Embryonic facial prominence (tissue), 1 donor: Measurements from ENCODE around the gene TCP11X2.
"Not testable (repeated sequence)": the region's sequence is repeated elsewhere in the genome, so short reads cannot be mapped to it uniquely, and the experiment has no call there.

Source experiments
- DNase-seq: peaks from one replicate; pipeline ENCODE4 v3.0.0-alpha.2; 2016; ENCODE audit errors: extremely low spot score

The TCP11X2 gene

DNA sequence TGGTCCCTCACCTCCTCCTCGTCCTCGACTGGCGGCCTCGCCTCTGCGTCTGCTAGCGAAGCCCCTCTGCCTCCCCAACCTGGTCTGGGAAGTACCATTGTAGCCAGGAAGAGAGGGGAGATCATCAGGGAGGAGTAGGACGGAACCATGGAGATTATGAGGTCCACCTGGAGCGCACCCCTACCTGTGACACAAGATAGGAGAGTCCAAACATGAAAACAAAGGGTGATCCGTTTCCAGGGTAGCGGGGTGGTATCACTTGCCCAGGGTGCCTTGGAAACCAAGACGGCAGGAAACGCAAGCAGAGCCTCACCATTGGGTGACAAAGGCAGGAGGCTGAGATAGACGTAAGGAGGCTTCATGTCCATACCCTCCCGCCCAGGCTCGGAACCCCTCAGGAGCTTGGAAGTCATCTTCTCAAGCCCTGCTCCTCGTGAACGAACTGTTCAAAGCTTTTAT lies at the start of gene TCP11X2:
TSS of gene TCP11X2 (minus strand) at position 51 of the 459 bp plus-strand sequence.
- DNase-seq: not testable (repeated sequence)

DNA sequence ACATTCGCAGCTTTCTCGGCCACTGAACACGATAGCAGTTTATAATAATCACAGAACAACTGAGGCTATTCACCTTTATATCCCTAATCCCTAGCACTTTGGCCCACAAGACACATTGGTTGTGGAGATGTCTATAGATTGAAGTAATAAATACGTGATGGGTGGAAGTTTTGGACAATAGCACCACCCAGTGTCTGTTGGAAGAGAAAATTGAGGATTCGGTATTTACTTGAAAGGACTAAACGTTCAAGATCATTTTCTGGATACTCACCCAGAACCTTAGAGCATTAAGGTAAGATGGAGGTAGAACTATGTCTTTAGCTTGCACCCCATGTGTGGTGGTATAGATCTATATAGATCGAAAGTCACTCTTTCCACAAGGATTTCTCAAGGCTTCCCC lies 45.7 kb upstream of the TCP11X2 start:
- DNase-seq: no peak

DNA sequence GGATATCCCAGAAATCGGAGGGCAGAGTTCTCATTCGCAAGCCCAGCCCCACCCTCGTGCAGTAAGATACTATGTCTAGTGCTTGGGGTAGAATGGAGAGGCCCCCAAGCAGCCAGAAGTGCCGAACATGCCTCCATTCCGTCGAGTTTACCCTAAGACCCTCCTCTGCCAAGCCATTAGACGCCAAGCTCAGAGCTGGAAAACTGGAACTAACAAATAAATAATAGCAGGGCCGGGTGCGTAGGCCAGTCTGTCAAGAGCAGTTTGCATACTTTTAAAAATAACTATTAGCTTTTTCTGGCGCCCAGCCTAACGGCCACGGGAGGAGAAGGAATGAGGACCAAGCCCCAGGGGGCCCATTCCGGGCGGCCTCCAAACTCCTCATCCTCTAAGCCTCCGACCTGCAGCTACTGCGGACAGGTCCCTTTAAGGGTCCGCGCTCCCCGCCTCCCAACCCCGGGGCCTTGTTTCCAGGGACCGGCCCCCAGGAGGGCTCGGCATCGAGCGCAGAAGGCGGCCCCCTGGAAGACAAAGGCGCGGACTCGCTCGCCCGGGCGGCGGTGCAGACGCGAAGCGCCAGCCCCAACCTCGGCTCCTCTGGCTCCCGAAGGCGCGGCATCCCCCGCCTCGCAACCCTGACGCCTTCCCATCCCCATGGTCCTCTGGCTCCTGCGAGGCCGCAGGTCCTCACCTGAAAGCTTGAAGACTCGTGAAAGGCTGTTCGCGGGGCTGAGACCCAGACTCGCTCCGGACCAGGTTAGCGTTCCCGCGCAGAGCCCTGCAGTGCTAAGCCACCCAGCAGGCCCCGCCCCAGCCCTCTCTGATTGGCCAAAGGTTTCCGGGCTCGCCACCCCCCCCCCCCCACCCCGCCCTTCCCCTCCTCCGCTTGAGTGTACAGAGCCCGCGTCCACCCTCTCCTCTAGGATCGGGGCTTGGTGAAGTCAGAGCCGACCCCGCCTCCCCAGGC lies 44.6 kb upstream of the TCP11X2 start, which contains the start of gene TMSB15A:
TSS of gene TMSB15A (minus strand) at position 765 of the 967 bp plus-strand sequence.
- peak; percentile 25 for DNase-seq

DNA sequence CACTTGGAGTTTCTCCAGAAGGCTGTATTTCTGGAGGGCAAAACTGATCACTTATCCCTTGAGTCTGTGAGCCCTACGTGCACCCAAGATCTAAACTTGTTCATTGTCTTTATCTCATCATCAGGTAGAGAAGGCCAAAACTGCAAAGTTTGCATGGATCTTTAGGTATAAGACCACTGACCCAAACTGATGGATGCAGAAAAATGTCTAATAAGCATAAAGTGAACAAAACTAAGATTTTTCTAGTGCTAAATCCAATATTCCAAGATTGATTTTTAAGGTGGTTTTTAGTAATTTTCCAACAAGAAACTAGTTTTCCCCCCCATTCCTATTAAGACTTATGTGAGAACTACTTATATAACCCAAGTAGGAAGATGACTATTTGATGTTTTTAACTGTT lies 42.9 kb upstream of the TCP11X2 start:
- no peak for DNase-seq

DNA sequence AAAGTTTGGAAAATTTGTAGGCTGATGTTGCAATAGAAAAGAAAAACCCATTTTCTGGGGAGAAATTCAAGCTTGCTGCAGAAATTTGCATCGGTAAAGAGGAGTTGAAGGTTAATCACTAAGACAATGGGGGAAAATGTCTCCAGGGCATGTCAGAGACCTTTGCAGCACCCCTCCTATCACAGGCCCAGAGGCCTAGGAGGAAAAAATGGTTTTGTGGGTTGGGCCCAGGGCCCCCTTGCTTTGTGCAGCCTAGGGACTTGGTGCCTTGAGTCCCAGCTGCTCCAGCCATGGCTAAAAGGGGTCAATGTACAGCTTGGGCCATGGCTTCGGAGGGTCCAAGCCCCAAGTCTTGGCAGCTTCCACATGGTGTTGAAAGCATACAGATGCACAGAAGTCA lies 27.1 kb upstream of the TCP11X2 start:
- no peak for DNase-seq

DNA sequence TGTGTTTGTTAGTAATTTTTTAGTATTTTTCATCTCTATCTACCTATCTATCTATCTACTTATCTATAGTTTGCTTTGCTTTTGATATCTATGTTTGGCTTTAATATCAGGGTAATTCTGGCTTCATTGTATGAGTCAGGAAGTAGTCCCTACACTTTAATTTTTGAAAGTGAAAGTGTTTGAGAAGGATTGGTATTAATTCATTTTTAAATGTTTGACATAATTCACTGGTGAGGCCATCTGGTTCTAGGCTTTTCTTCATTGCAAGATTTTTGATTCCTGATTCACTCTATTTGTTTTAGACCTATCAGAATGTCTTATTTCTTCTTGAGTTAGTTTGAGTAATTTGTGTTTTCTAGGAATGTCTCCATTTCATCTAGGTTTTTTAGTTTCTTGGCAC lies 20.2 kb upstream of the TCP11X2 start:
- no peak for DNase-seq

DNA sequence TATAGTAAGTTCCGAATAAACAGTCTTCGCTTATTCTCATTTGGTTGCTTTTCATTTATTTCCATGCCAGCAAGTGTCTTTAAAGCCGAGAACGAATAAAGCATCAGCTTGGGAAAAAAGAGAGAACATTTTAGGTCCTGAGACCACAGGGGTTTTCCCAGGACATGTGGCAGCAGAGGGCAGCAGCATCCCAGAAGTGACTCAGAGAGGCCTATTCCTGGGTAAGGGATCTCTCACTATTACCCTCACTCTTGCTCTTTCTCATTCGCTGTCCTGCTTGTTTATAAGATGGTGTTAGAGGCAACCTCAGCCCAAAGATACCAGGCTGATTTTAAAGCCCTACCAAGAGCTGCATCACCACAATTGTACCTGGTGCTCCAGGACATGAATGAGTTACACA lies 7.2 kb upstream of the TCP11X2 start:
- not testable (repeated sequence) for DNase-seq

DNA sequence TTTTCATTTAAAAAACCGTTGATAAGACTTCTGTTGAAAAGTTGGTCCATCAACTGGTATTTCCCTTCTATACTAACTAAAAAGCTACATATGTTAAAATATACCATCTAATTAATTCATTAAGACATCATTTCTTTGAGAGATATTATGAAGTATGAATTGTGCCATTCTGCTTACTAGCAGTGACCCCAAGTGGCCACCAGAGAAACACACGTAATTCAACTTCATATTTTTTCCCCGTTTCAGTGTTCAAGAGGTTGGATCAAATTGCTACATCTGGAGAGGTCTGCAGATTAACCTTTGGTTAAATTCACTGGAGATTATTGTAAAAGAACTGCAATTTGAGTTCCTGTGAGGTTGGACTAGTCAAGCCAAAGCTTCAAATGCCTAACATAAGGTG lies 1.4 kb downstream of the TCP11X2 start:
- DNase-seq: not testable (repeated sequence)

DNA sequence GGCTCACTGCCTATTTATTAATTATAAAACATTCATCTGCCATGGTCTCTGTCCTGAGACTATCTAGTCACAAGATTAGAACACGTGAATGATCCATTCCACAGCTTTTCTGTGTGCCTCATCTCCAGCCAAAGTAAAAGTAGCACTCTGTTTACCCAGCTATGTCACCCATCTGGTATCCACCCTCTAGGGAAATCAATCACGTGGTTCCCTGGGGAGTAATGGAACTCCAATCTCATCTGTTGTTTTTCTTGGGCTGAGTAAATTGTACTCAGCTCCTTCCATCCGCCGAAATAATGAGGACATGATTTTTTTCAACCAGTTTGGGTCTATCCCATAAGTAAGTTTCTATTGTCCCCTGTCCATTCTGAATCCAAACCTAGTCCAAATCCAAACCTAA lies 13.0 kb downstream of the TCP11X2 start:
- not testable (repeated sequence) for DNase-seq

DNA sequence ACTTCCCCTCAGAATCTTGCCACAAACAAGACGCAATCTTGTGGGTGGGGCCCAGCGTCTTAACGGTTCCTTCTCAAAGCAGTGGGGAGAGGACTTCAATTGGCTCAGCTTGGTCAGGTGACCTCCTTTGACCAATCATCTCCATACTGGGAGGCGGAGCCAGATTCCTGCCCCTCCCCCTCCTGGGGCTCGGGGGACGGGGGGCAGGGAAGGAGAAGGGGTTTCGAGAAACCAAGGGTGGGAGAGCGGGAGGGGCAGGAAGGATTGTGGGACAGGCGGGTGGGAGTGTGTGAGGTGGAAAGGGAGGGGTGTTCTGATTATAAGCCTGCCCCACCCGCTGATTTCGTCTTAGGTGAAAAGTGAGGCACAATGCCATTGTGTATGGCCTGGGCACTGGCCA lies 31.7 kb downstream of the TCP11X2 start, which contains the start of gene NXF2B:
TSS of gene NXF2B (minus strand) at position 101 of the 400 bp plus-strand sequence. CDS start 59,972 bp downstream, outside the sequence.
- not testable (repeated sequence) for DNase-seq

DNA sequence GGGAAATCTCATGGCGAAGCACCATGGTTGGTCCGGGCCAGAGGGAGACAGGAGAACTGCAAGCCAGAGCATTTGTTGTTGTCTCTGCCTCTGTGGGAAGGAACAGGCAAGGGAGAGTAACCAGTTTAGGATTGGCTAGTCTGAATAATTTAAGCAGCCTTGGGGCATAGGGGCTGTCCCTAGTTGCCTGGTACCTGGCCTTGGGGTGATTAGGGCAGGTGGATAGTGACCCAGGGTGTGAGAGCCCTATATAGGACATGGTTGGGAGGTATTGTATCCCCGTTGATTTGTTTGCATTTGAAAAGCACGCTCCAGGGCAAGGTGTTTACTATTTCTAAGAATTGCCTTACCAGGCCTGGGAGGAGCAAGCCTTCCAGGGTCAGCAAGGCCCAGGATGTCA lies 57.1 kb downstream of the TCP11X2 start:
- not testable (repeated sequence) for DNase-seq
